Myometrial cell (primary cell): Measurements from ENCODE around the gene OR52K2. TPM values are rescaled to one million over a fixed set of nuclear protein-coding genes. Genes with fewer than 3 reads are reported as not detected.

ENCODE experiments used
- total RNA-seq: library from RNA; depleted of rRNA; stranded (reverse); fragments of >200 nt; gene quantifications from 2 replicates; pipeline ENCODE4 v1.2.3, GENCODE V29; 2015

OR52K2 gene
- not detected in 2 replicates for total RNA-seq

GRCh38 chr11:4448995-4449394 is at the start of gene OR52K2:
TSS of gene OR52K2 (plus strand) at chr11:4449295. CDS start at chr11:4449340, 45 bp downstream.

GRCh38 chr11:4482445-4482844 is 33.4 kb downstream of the OR52K2 start, which contains the start of gene OR52K1:
TSS of gene OR52K1 (plus strand) at chr11:4482646. CDS start at chr11:4488901, 6,255 bp downstream.

Other genes with a start within 250 kb of the OR52K2 start
- not detected in 2 replicates for gene OR52B4, start 80.9 kb upstream of the OR52K2 start, total RNA-seq
- 11.5 and 18.4 TPM in 2 replicates for gene TRIM21, start 55.6 kb upstream of the OR52K2 start, total RNA-seq
- gene OR52K1, start 33.4 kb downstream of the OR52K2 start, total RNA-seq, result not detected in 2 replicates
- not detected in 2 replicates for gene OR52M1, start 95.9 kb downstream of the OR52K2 start, total RNA-seq
- gene OR52I2, start 132.4 kb downstream of the OR52K2 start, total RNA-seq, result not detected in 2 replicates
- gene OR52I1, start 144.7 kb downstream of the OR52K2 start, total RNA-seq, result not detected in 2 replicates
- 10.1 and 13.3 TPM in 2 replicates for gene TRIM68, start 158.9 kb downstream of the OR52K2 start, total RNA-seq
- not detected in 2 replicates for gene OR51D1, start 188.2 kb downstream of the OR52K2 start, total RNA-seq
- not detected in 2 replicates for gene OR51E1, start 194.7 kb downstream of the OR52K2 start, total RNA-seq
- gene OR51E2, start 248.6 kb downstream of the OR52K2 start, total RNA-seq, result under 0.01 TPM in 1 of 2 replicates, not detected in the other